ENCODE measurements around the gene ABO. TPM values are rescaled to one million over a fixed set of nuclear protein-coding genes. Genes with fewer than 3 reads are reported as not detected.
"Not testable (repeated sequence)": the region's sequence is repeated elsewhere in the genome, so short reads cannot be mapped to it uniquely, and the experiment has no call there.

Gene ABO
- total RNA-seq, 2 donors from 2014 or later = 1.7 to 2.1 TPM

GRCh38 chr9:133214276-133214675 is 60.7 kb downstream of the ABO start:
- intact Hi-C loops (cut with DNase I); DNase-seq: not testable (repeated sequence)
- ATAC-seq = peak; percentile 27 to 96

DNA sequence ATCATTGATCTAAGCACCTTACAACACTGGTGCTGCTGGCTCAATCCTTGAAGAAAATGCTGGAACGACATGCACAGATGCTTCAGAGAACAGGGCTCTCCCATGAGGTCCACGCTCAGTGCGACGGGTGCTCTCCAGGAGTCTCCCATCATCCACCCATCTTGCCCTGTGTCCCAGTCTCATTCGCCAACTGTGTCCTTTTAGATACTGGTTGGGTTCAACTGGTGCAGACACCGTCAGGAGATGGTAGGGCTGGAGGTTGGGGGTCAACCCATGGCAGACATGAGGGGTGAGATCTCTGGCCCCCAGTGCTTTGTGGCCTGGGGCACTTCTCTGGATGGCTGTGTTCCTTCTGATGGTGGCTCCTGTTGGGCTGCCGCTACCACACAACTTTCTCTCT is 64.4 kb downstream of the ABO start:
- ATAC-seq (no peak), DNase-seq (no peak)
- intact Hi-C loops (cut with DNase I) = no loop called here

GRCh38 chr9:133210202-133210532 is 64.8 kb downstream of the ABO start:
- no peak for ATAC-seq
- intact Hi-C loops (cut with DNase I) = no loop called here
- no peak for DNase-seq

DNA sequence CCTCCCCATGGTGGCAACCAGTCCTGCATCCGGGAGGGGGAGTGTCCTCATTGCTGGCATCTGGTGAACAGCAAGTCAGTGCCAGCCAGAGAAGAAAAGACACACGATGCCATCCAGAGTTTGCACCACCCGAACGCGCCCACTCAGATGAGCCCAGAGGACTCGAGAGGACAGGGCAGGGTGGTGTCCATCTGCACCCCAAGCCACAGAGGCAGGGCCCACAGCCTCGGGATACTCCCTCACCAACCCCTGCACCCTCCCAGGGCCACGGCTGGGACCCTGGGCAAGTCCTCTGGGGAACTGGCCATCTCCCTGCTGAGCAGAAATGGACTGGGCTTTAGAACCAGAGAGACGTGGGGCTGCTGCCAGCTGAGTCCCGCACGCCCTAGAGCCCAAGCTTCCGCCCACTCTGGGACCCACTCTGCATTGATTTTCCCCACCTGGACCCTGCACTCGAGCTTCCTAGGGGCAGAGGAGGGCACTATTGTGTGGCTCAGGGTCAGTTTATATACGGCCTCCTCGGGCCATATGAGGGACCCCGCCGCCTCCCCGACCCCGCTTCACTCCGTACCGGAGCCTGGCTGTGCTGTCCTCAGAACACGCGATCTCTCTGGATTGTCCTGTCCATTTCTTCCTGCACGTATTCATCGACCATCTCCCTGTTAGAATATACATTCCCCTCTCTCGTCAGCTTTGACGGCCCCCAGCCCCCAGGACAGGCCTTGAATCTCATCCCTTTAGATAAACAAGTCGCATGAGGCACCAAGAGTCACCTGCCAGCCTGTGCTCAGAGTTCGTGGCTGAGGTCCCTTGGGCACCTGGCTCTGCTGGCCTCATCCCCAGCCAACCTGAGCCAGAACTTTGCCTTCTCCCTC is 65.4 kb downstream of the ABO start:
- ATAC-seq; intact Hi-C loops (cut with DNase I); DNase-seq: not testable (repeated sequence)

- intact Hi-C loops (cut with DNase I); ATAC-seq; DNase-seq: not testable (repeated sequence)
These were observed 66.1 kb downstream of the ABO start, which contains the start of gene OBP2B for GRCh38 chr9:133208880-133209300. TSS of gene OBP2B (minus strand) at chr9:133209250. CDS start at chr9:133209199, 51 bp downstream.

- DNase-seq; ATAC-seq; intact Hi-C loops (cut with DNase I): not testable (repeated sequence)
These were observed 66.7 kb downstream of the ABO start for GRCh38 chr9:133208171-133208879.

GRCh38 chr9:133207540-133208170 is 67.3 kb downstream of the ABO start:
- DNase-seq (no peak), ATAC-seq (no peak)
- intact Hi-C loops (cut with DNase I) = no loop called here

GRCh38 chr9:133207021-133207531 is 67.9 kb downstream of the ABO start:
- DNase-seq = no peak
- no peak for ATAC-seq
- intact Hi-C loops (cut with DNase I) = no loop called here

DNA sequence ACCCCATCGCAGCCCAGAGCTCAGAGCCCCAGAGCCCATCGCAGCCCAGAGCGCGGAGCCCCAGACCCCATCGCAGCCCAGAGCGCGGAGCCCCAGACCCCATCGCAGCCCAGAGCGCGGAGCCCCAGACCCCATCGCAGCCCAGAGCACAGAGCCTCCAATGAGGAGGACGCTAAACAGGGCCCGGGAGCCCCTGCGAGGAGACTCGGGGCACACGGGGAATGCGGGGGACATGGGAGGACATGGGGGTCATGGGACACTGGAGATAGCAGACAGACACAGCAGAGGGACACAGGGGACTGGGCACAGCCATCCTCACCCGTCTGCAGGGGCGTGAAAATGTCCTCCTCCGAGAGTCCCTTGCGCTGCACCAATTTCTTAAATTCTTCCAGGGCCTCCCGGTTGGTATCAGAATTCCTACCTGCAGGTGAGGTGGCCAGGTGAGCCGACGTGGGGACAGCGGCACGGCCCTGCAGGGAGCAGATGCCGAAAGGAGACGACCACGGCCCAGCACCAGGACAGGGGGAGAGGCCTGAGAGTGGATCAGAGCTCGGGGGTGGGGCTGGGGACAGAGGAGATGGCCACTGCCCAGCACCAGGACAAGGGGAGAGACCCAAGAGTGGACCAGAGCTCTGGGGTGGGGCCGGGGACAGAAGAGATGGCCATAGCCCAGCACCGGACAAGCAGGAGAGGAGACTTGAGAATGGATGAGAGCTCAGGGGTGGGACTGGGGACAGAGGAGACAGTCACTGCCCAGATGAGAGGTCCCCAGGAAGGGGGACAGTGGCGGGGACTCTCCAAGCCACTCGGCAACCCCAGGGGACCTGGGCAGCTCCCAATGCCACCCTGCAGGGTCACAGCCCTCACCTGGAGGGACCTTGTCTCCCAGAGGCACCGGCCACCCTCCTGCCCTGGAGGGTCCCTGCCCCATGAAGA is 68.7 kb downstream of the ABO start:
- ATAC-seq (no peak), DNase-seq (no peak)
- intact Hi-C loops (cut with DNase I) = no loop called here

GRCh38 chr9:133205481-133205887 is 69.5 kb downstream of the ABO start:
- ATAC-seq; intact Hi-C loops (cut with DNase I); DNase-seq: not testable (repeated sequence)

Other genes with a start within 250 kb of the ABO start
- 10 to 100 TPM; 30.9 to 35.2 TPM for gene GTF3C5, start 244.2 kb downstream of the ABO start, total RNA-seq
- 1 to 10 TPM; 2.5 to 8.8 TPM for gene CEL, start 213.2 kb downstream of the ABO start, total RNA-seq
- 10 to 100 TPM; 27.0 to 29.3 TPM for gene RALGDS, start 154.0 kb downstream of the ABO start, total RNA-seq
- 10 to 100 TPM; 10.8 to 12.8 TPM for gene GBGT1, start 111.3 kb downstream of the ABO start, total RNA-seq
- not detected for gene OBP2B, start 66.0 kb downstream of the ABO start, total RNA-seq
- gene SURF6, start 61.0 kb upstream of the ABO start, total RNA-seq = 10 to 100 TPM; 11.1 to 12.2 TPM
- gene MED22, start 72.9 kb upstream of the ABO start, total RNA-seq = 10 to 100 TPM; 18.2 to 22.7 TPM
- gene RPL7A, start 73.0 kb upstream of the ABO start, total RNA-seq = 1,000 to 10,000 TPM; 1,074 to 1,076 TPM
- gene SURF1, start 81.3 kb upstream of the ABO start, total RNA-seq = 10 to 100 TPM; 34.1 to 42.5 TPM
- 10 to 100 TPM; 10.6 to 15.5 TPM for gene SURF2, start 81.3 kb upstream of the ABO start, total RNA-seq
- gene SURF4, start 100.9 kb upstream of the ABO start, total RNA-seq = 100 to 1,000 TPM in 1 of 2 donors, 10 to 100 TPM in 1; 95.4 to 127 TPM
- gene STKLD1, start 101.2 kb upstream of the ABO start, total RNA-seq = 1 to 10 TPM in 1 of 2 donors, under 1 TPM in 1; 0.77 to 1.1 TPM
- 10 to 100 TPM; 12.2 to 12.6 TPM for gene REXO4, start 142.8 kb upstream of the ABO start, total RNA-seq
- 1 to 10 TPM; 2.0 to 2.3 TPM for gene ADAMTS13, start 147.2 kb upstream of the ABO start, total RNA-seq
- gene CACFD1, start 184.8 kb upstream of the ABO start, total RNA-seq = 10 to 100 TPM in 1 of 2 donors, 1 to 10 TPM in 1; 9.6 to 13.0 TPM
- 1 to 10 TPM; 4.3 to 7.4 TPM for gene SLC2A6, start 203.9 kb upstream of the ABO start, total RNA-seq
- gene MYMK, start 249.8 kb upstream of the ABO start, total RNA-seq = not detected